Measurements from ENCODE around the gene CPD.

The CPD gene

GRCh38 chr17:30482555-30482954 is 103.8 kb downstream of the CPD start:
- no peak for DNase-seq
- Histone ChIP-seq H3K4me3 (ENCODE audit: low read depth, low read length) (no peak overlapping the region), H3K27me3 (replicated peaks) (no peaks in the 10 kb centered on the region), H3K36me3 (replicated peaks) (peaks cover 43% of the 10 kb centered on the region), H3K27ac (no peak overlapping the region)
- in situ Hi-C loops (cut with HindIII; ENCODE audit: low pct_ligation_motif_present, low sequenced_read_pairs) = no loop called here
- TF ChIP-seq CTCF (IDR thresholded peaks at IDR 0.05; ENCODE audit: low read depth, low read length, missing control alignments) = no peak

- no peak for DNase-seq
- peaks cover 47% of the 10 kb centered on the region for H3K36me3 ChIP-seq (replicated peaks)
- H3K4me3 ChIP-seq (ENCODE audit: low read depth, low read length) = no peak overlapping the region
- no peak overlapping the region for H3K27ac ChIP-seq
- no peak for TF ChIP-seq CTCF (IDR thresholded peaks at IDR 0.05; ENCODE audit: low read depth, low read length, missing control alignments)
- in situ Hi-C loops (cut with HindIII; ENCODE audit: low pct_ligation_motif_present, low sequenced_read_pairs) = no loop called here
- H3K27me3 ChIP-seq (replicated peaks) = no peaks in the 10 kb centered on the region
These were observed 104.4 kb downstream of the CPD start for GRCh38 chr17:30483159-30483558.

- in situ Hi-C loops (cut with HindIII; ENCODE audit: low pct_ligation_motif_present, low sequenced_read_pairs) = no loop called here
- no peak for TF ChIP-seq CTCF (IDR thresholded peaks at IDR 0.05; ENCODE audit: low read depth, low read length, missing control alignments)
- peaks cover 65% of the 10 kb centered on the region for H3K36me3 ChIP-seq (replicated peaks)
- DNase-seq = no peak
- H3K27ac ChIP-seq = no peak overlapping the region
- H3K4me3 ChIP-seq (ENCODE audit: low read depth, low read length) = no peak overlapping the region
- H3K27me3 ChIP-seq (replicated peaks) = no peaks in the 10 kb centered on the region
These were observed 115.1 kb downstream of the CPD start for GRCh38 chr17:30493780-30494179.

GRCh38 chr17:30495586-30495985 is 116.9 kb downstream of the CPD start:
- no peaks in the 10 kb centered on the region for H3K27me3 ChIP-seq (replicated peaks)
- H3K36me3 ChIP-seq (replicated peaks) = peaks cover 52% of the 10 kb centered on the region
- in situ Hi-C loops (cut with HindIII; ENCODE audit: low pct_ligation_motif_present, low sequenced_read_pairs) = no loop called here
- no peak for TF ChIP-seq CTCF (IDR thresholded peaks at IDR 0.05; ENCODE audit: low read depth, low read length, missing control alignments)
- no peak overlapping the region for H3K27ac ChIP-seq
- no peak for DNase-seq
- H3K4me3 ChIP-seq (ENCODE audit: low read depth, low read length) = no peak overlapping the region

- in situ Hi-C loops (cut with HindIII; ENCODE audit: low pct_ligation_motif_present, low sequenced_read_pairs) = no loop called here
- H3K27me3 ChIP-seq (replicated peaks) = no peaks in the 10 kb centered on the region
- no peak for DNase-seq
- H3K4me3 ChIP-seq (ENCODE audit: low read depth, low read length) = no peak overlapping the region
- no peak overlapping the region for H3K27ac ChIP-seq
- peaks cover 37% of the 10 kb centered on the region for H3K36me3 ChIP-seq (replicated peaks)
- no peak for TF ChIP-seq CTCF (IDR thresholded peaks at IDR 0.05; ENCODE audit: low read depth, low read length, missing control alignments)
These were observed 124.8 kb downstream of the CPD start for GRCh38 chr17:30503558-30503957.

GRCh38 chr17:30505868-30506417 is 127.2 kb downstream of the CPD start:
- H3K4me3 ChIP-seq (ENCODE audit: low read depth, low read length) = no peak overlapping the region
- H3K36me3 ChIP-seq (replicated peaks) = peaks cover 37% of the 10 kb centered on the region
- in situ Hi-C loops (cut with HindIII; ENCODE audit: low pct_ligation_motif_present, low sequenced_read_pairs) = no loop called here
- no peak for TF ChIP-seq CTCF (IDR thresholded peaks at IDR 0.05; ENCODE audit: low read depth, low read length, missing control alignments)
- DNase-seq = no peak
- H3K27me3 ChIP-seq (replicated peaks) = no peaks in the 10 kb centered on the region
- no peak overlapping the region for H3K27ac ChIP-seq

All from brain microvascular endothelial cell (primary cell).